ENCODE results near the gene KBTBD7. TPM values are rescaled to one million over a fixed set of nuclear protein-coding genes. Genes with fewer than 3 reads are reported as not detected.
"Not testable (repeated sequence)": the region's sequence is repeated elsewhere in the genome, so short reads cannot be mapped to it uniquely, and the experiment has no call there.

Gene KBTBD7
- total RNA-seq, 1 donor from 2014 or later = 11.1 TPM

DNA sequence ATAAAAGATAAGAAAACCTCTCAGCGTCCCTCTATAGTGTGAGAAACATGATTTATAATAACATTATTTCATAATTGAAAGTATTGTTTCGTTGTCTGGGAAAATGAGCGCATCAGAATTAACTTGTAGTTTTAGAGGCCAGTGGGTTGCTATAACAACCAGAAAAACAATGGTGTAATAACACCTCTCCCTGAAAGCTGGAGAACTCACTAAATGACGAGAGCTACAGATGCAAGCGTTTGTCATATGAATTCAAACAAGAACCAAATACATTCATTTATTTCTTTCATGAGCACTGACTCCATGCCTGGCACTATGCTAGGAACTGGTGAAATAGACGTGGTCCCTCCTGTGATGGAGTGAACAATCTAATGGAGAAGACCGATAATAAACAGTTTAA, 16.3 kb downstream of the KBTBD7 start:
- DNase-seq (ENCODE audit: low spot score in 2 of 2, unreplicated experiment in 2 of 2) = no peak
- Mint-ChIP-seq H3K36me3 (peaks cover 16% of the 10 kb centered on the region), H3K27ac (no peak overlapping the region), H3K4me1 (no peaks in the 10 kb centered on the region), H3K27me3 (ENCODE audit: low read depth) (no peaks in the 10 kb centered on the region), H3K4me3 (no peak overlapping the region), H3K9me3 (peaks cover 39% of the 10 kb centered on the region)
- TF ChIP-seq, protein P1, sequence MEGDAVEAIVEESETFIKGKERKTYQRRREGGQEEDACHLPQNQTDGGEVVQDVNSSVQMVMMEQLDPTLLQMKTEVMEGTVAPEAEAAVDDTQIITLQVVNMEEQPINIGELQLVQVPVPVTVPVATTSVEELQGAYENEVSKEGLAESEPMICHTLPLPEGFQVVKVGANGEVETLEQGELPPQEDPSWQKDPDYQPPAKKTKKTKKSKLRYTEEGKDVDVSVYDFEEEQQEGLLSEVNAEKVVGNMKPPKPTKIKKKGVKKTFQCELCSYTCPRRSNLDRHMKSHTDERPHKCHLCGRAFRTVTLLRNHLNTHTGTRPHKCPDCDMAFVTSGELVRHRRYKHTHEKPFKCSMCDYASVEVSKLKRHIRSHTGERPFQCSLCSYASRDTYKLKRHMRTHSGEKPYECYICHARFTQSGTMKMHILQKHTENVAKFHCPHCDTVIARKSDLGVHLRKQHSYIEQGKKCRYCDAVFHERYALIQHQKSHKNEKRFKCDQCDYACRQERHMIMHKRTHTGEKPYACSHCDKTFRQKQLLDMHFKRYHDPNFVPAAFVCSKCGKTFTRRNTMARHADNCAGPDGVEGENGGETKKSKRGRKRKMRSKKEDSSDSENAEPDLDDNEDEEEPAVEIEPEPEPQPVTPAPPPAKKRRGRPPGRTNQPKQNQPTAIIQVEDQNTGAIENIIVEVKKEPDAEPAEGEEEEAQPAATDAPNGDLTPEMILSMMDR (IDR thresholded peaks at IDR 0.05; ENCODE audit: unreplicated experiment) = no peak

DNA sequence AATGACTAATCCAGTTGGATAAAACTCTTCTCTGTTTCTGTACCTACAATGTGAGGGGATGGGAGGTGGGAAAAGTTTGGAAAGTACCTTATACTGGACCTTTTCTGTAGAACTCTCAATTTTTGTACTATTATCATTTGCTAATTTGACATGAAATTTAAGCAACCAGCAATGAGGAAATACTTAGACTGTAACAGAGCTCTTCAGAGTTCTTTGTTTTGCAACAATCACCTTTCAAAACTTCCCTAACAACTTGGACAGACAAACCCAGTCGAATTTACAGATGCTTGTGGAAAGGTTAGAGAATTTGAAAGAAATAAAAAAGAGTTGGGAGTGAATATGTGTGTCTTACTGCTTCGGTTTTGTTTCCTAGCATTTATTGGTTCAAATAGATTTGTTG, 16.8 kb downstream of the KBTBD7 start:
- no peak overlapping the region for H3K4me3 Mint-ChIP-seq
- H3K27ac Mint-ChIP-seq = no peak overlapping the region
- H3K27me3 Mint-ChIP-seq (ENCODE audit: low read depth) = no peaks in the 10 kb centered on the region
- TF ChIP-seq, protein P1 (IDR thresholded peaks at IDR 0.05; ENCODE audit: unreplicated experiment) = no peak
- H3K36me3 Mint-ChIP-seq = peaks cover 16% of the 10 kb centered on the region
- no peak for DNase-seq (ENCODE audit: low spot score in 2 of 2, unreplicated experiment in 2 of 2)
- H3K4me1 Mint-ChIP-seq = no peaks in the 10 kb centered on the region
- peaks cover 43% of the 10 kb centered on the region for H3K9me3 Mint-ChIP-seq

DNA sequence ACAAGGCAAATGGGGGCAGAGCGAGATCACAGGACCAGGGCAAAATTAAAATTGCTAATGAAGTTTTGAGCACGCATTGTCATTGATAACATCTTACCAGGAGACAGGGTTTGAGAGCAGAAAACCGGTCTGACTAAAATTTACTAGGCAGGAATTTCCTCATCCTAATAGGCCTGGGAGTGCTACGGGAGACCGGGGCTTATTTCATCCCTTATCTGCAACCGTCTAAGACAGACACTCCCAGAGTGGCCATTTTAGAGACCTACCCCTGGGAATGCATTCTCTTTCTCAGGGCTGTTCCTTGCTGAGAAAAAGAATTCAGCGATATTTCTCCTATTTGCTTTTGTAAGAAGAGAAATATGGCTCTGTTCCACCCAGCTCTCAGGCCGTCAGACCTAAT, 18.8 kb downstream of the KBTBD7 start:
- Mint-ChIP-seq H3K36me3 (peaks cover 16% of the 10 kb centered on the region), H3K9me3 (peaks cover 45% of the 10 kb centered on the region)
- H3K4me1 Mint-ChIP-seq; DNase-seq (ENCODE audit: low spot score in 2 of 2, unreplicated experiment in 2 of 2); H3K4me3 Mint-ChIP-seq; H3K27me3 Mint-ChIP-seq (ENCODE audit: low read depth); H3K27ac Mint-ChIP-seq: not testable (repeated sequence)

DNA sequence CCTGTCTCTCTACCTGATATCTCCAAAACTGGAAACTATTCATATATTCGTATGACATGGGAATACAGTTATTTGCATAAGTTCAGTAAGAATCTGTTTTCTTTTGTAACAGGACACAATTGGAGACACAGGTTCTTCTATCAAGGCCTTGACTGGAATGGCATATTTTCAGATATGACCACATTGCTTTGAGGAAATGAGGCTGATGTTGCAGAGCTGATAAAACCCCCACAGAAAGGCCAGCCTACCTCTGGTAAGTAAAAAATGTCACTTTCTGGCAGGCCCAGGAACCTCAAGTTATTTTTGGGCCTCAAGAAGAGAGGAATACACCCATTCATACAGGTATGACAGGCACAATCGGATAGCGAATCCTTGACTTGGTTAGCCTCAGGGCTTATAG, 32.2 kb downstream of the KBTBD7 start:
- no peak overlapping the region for H3K27ac Mint-ChIP-seq
- H3K4me1 Mint-ChIP-seq = no peaks in the 10 kb centered on the region
- H3K9me3 Mint-ChIP-seq = peaks cover 9% of the 10 kb centered on the region
- no peaks in the 10 kb centered on the region for H3K27me3 Mint-ChIP-seq (ENCODE audit: low read depth)
- TF ChIP-seq, protein P1 (IDR thresholded peaks at IDR 0.05; ENCODE audit: unreplicated experiment) = no peak
- H3K4me3 Mint-ChIP-seq = no peak overlapping the region
- no peaks in the 10 kb centered on the region for H3K36me3 Mint-ChIP-seq
- no peak for DNase-seq (ENCODE audit: low spot score in 2 of 2, unreplicated experiment in 2 of 2)

DNA sequence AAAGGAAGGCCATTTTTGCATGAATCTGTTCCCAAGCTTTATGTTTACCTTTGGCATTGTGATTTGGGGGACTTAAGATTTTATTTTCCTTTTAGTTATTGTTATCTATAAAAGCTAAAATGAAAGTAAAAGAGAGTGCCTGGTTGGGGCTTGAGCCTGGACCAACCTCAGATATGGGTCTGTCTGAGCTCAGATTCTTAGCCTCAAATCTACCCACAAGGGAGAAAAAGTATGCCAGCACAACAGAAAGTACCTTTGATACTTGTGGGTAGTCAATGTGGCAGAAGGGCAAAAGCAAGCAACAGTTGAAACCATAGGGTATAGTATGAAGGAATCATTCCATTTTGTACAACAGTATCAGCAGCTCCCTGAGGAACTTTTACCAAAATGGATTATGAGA, 35.2 kb downstream of the KBTBD7 start:
- peaks cover 5% of the 10 kb centered on the region for H3K9me3 Mint-ChIP-seq
- no peak for DNase-seq (ENCODE audit: low spot score in 2 of 2, unreplicated experiment in 2 of 2)
- no peaks in the 10 kb centered on the region for H3K4me1 Mint-ChIP-seq
- no peaks in the 10 kb centered on the region for H3K27me3 Mint-ChIP-seq (ENCODE audit: low read depth)
- H3K36me3 Mint-ChIP-seq = no peaks in the 10 kb centered on the region
- no peak overlapping the region for H3K4me3 Mint-ChIP-seq
- TF ChIP-seq, protein P1 (IDR thresholded peaks at IDR 0.05; ENCODE audit: unreplicated experiment) = no peak
- H3K27ac Mint-ChIP-seq = no peak overlapping the region

DNA sequence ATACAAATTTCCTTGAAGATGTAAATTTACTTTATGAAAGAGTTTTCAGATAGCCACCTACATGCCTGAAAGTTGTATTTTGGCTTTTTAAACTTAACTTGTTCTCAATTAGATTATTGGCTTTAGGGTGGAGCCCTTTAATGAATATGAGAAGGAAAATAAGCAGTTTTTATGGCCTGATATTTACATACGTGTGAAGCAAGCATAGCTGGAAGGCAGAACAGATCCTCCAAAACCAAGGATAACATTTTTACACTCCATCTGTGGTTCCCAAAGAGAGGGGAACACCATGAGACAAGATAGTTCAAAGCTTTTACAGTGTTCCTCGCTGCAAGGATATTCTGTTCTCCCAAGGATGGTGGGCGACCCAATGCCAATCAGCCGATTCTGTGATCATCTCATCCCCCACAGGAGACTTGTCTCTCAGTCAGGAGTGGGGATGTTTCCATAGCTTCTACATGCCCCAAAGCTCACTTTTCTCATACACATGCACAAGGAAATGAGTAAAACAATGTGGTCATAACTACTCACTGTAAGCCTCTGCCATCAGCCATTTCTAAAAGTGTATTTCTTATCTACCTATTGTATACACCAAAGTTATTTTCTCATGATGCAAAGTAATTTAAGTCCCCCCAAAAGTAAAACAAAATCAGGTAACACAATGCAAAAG, 37.2 kb downstream of the KBTBD7 start:
- Mint-ChIP-seq H3K27ac (no peak overlapping the region), H3K4me1 (no peaks in the 10 kb centered on the region), H3K36me3 (no peaks in the 10 kb centered on the region), H3K27me3 (ENCODE audit: low read depth) (no peaks in the 10 kb centered on the region), H3K9me3 (peaks cover 12% of the 10 kb centered on the region), H3K4me3 (no peak overlapping the region)
- TF ChIP-seq, protein P1 (IDR thresholded peaks at IDR 0.05; ENCODE audit: unreplicated experiment) = no peak
- DNase-seq (ENCODE audit: low spot score in 2 of 2, unreplicated experiment in 2 of 2) = no peak

Data from mesothelial cell of epicardium (in vitro differentiated cells).